ENCODE results near the gene IL9.

GRCh38 chr5:135921388-135921787 lies 25.7 kb upstream of the IL9 start:
- TF ChIP-seq, protein P1, sequence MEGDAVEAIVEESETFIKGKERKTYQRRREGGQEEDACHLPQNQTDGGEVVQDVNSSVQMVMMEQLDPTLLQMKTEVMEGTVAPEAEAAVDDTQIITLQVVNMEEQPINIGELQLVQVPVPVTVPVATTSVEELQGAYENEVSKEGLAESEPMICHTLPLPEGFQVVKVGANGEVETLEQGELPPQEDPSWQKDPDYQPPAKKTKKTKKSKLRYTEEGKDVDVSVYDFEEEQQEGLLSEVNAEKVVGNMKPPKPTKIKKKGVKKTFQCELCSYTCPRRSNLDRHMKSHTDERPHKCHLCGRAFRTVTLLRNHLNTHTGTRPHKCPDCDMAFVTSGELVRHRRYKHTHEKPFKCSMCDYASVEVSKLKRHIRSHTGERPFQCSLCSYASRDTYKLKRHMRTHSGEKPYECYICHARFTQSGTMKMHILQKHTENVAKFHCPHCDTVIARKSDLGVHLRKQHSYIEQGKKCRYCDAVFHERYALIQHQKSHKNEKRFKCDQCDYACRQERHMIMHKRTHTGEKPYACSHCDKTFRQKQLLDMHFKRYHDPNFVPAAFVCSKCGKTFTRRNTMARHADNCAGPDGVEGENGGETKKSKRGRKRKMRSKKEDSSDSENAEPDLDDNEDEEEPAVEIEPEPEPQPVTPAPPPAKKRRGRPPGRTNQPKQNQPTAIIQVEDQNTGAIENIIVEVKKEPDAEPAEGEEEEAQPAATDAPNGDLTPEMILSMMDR (optimal IDR thresholded peaks at IDR 0.05 in 1 of 3, IDR thresholded peaks at IDR 0.05 in 1 of 3, conservative IDR thresholded peaks at IDR 0.05 in 1 of 3; ENCODE audit: extremely low read depth in 1 of 3, insufficient read depth in 2 of 3, low read length in 3 of 3): no peak
- no peak for TF ChIP-seq EZH2 (IDR thresholded peaks at IDR 0.05; ENCODE audit: low read length)
